HEK293 (cell line): ENCODE measurements around the gene TTLL1.
A peak's percentile ranks its signal among the peaks of the same experiment; 100 is the strongest.

Experiments used
- CTCF ChIA-PET: fragments of 350-600 bp; formaldehyde crosslinking; extraction: SDS; loops from one replicate; lab custom pipeline; 2021; ENCODE audit warnings: antibody characterized with exemption; lab: Yijun Ruan, JAX
- POLR2A ChIA-PET: fragments of 300-600 bp; formaldehyde crosslinking; extraction: SDS; loops from one replicate; lab custom pipeline; 2020; ENCODE audit warnings: antibody characterized with exemption, inconsistent platforms; lab: Yijun Ruan, JAX
- H3K27ac ChIP-seq: fragments of 200-500 bp; sonication (Bioruptor generic); 2 replicates; pipeline ENCODE4 v1.5.1; 2014; ENCODE audit warnings: low read depth, low read length, control low read depth, inconsistent platforms; ENCODE audit errors: extremely low read depth
- H3K36me3 ChIP-seq, 2 experiments: fragments of 200-500 bp in 1 of 2; sonication (Bioruptor generic) in 1 of 2; 1 replicate in 1 of 2; 2 replicates in 1 of 2; pipeline ENCODE4 v1.5.1; 2014 to 2017; ENCODE audit warnings: inconsistent platforms in 2 of 2, low read length in 2 of 2; ENCODE audit not compliant: control insufficient read depth in 2 of 2, insufficient read depth in 1 of 2
- H3K4me1 ChIP-seq: fragments of 200-500 bp; sonication (Bioruptor generic); 2 replicates; pipeline ENCODE4 v1.5.1; 2014; ENCODE audit warnings: mild to moderate bottlenecking, low read length, inconsistent platforms; ENCODE audit not compliant: control insufficient read depth, insufficient read depth
- H3K4me3 ChIP-seq: 2 replicates; pipeline ENCODE4 v1.5.1; 2011; ENCODE audit warnings: low read depth, mild to moderate bottlenecking, control low read depth, low read length, moderate library complexity
- H3K9me3 ChIP-seq: fragments of 200-500 bp; sonication (Bioruptor generic); 2 replicates; pipeline ENCODE4 v1.5.1; 2014; ENCODE audit warnings: low read depth, low read length, inconsistent platforms; ENCODE audit not compliant: control insufficient read depth, insufficient read depth
- BCL11A ChIP-seq: fragments of 450-650 bp; formaldehyde crosslinking; IDR thresholded peaks from 2 replicates; pipeline ENCODE4 v1.5.1; 2016; ENCODE audit warnings: low read depth, missing biosample characterization, missing genetic modification characterization
- BCL11B ChIP-seq: fragments of 450-650 bp; formaldehyde crosslinking; IDR thresholded peaks from 2 replicates; pipeline ENCODE4 v1.5.1; 2016; ENCODE audit warnings: low read depth, missing biosample characterization, missing genetic modification characterization
- GFI1B ChIP-seq: fragments of 450-650 bp; formaldehyde crosslinking; IDR thresholded peaks from 2 replicates; pipeline ENCODE4 v1.5.1; 2016; ENCODE audit warnings: missing biosample characterization, missing genetic modification characterization
- GLI2 ChIP-seq: fragments of 450-650 bp; formaldehyde crosslinking; IDR thresholded peaks from 2 replicates; pipeline ENCODE4; 2017; ENCODE audit warnings: missing biosample characterization, missing genetic modification characterization, low read depth, borderline replicate concordance
- OVOL3 ChIP-seq: fragments of 450-650 bp; formaldehyde crosslinking; IDR thresholded peaks from 2 replicates; pipeline ENCODE4 v1.5.1; 2016; ENCODE audit warnings: missing biosample characterization, missing genetic modification characterization
- TCF7L2 ChIP-seq: IDR thresholded peaks from 2 replicates; pipeline ENCODE4 v1.6.1; 2011; ENCODE audit warnings: low read depth, mild to moderate bottlenecking, inconsistent platforms, low read length, moderate library complexity, borderline replicate concordance
- TRIM28 ChIP-seq: IDR thresholded peaks from 2 replicates; pipeline ENCODE4 v1.6.1; 2011; ENCODE audit warnings: low read length, control low read depth, borderline replicate concordance
- ZNF146 ChIP-seq: fragments of 450-650 bp; formaldehyde crosslinking; IDR thresholded peaks from 2 replicates; pipeline ENCODE4 v1.5.1; 2016; ENCODE audit warnings: missing biosample characterization, missing genetic modification characterization
- ZNF19 ChIP-seq: fragments of 450-650 bp; formaldehyde crosslinking; IDR thresholded peaks from 2 replicates; pipeline ENCODE4; 2016; ENCODE audit warnings: missing biosample characterization, missing genetic modification characterization, low read depth
- ZNF302 ChIP-seq: fragments of 450-650 bp; formaldehyde crosslinking; IDR thresholded peaks from 2 replicates; pipeline ENCODE4 v1.5.1; 2016; ENCODE audit warnings: missing biosample characterization, missing genetic modification characterization, low read depth
- ZNF350 ChIP-seq: fragments of 450-650 bp; formaldehyde crosslinking; IDR thresholded peaks from 2 replicates; pipeline ENCODE4 v1.5.0; 2017; ENCODE audit warnings: missing biosample characterization, mild to moderate bottlenecking, missing genetic modification characterization
- ZNF37A ChIP-seq: fragments of 450-650 bp; IDR thresholded peaks from 2 replicates; pipeline ENCODE4 v1.5.1; 2018; ENCODE audit warnings: missing biosample characterization, missing genetic modification characterization
- ZNF514 ChIP-seq: fragments of 450-650 bp; formaldehyde crosslinking; IDR thresholded peaks from 2 replicates; pipeline ENCODE4 v1.5.1; 2016; ENCODE audit warnings: missing biosample characterization, missing genetic modification characterization
- ZNF585B ChIP-seq: fragments of 450-650 bp; formaldehyde crosslinking; IDR thresholded peaks from 2 replicates; pipeline ENCODE4 v1.5.1; 2016; ENCODE audit warnings: missing biosample characterization, missing genetic modification characterization
- ZNF776 ChIP-seq: fragments of 450-650 bp; formaldehyde crosslinking; IDR thresholded peaks from 2 replicates; pipeline ENCODE4 v1.5.0; 2017; ENCODE audit warnings: missing biosample characterization, missing genetic modification characterization, borderline replicate concordance
- ZNF792 ChIP-seq: fragments of 450-650 bp; formaldehyde crosslinking; IDR thresholded peaks from 2 replicates; pipeline ENCODE4 v1.5.1; 2016; ENCODE audit warnings: missing biosample characterization, missing genetic modification characterization
- ZSCAN23 ChIP-seq: fragments of 450-650 bp; formaldehyde crosslinking; IDR thresholded peaks from 2 replicates; pipeline ENCODE4 v1.5.1; 2016; ENCODE audit warnings: missing biosample characterization, missing genetic modification characterization
- TF ChIP-seq, protein P1 (sequence below): fragments of 450-650 bp; formaldehyde crosslinking; IDR thresholded peaks from 2 replicates; pipeline ENCODE4 v1.5.1; 2016; ENCODE audit warnings: missing biosample characterization, missing genetic modification characterization, low read depth
- TF ChIP-seq, protein P2 (sequence below): fragments of 450-650 bp; formaldehyde crosslinking; IDR thresholded peaks from 2 replicates; pipeline ENCODE4 v1.5.1; 2017; ENCODE audit warnings: missing biosample characterization, missing genetic modification characterization
- TF ChIP-seq, protein P3 (sequence below): fragments of 450-650 bp; formaldehyde crosslinking; IDR thresholded peaks from 2 replicates; pipeline ENCODE4 v1.5.1; 2016; ENCODE audit warnings: missing biosample characterization, missing genetic modification characterization
- TF ChIP-seq, protein P4 (sequence below): fragments of 450-650 bp; formaldehyde crosslinking; IDR thresholded peaks from 2 replicates; pipeline ENCODE4 v1.5.1; 2016; ENCODE audit warnings: missing biosample characterization, missing genetic modification characterization
- TF ChIP-seq, protein P5 (sequence below): fragments of 450-650 bp; formaldehyde crosslinking; conservative IDR thresholded peaks from 2 replicates; pipeline ENCODE4 v1.5.1; 2016; ENCODE audit warnings: low read depth, missing biosample characterization, missing genetic modification characterization

TTLL1 gene

DNA sequence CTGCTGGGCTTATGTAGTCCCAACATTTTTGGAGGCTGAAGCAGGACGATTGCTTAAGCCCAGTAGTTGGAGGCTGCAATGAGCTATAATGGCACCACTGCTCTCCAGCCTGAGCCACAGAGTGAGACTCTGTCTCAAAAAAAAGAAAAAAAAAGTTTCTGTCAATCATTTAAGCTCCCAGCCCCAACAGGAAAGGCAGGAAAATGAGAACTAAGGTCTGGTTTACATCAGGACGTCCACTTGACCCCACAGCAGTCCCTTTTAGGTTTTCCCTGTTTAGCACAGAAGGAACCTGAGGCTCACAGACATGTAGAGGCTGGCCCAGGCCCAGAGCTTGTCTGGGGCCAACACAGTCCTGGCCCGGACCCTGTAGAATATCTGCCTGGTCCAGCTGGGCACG is 9.2 kb upstream of the TTLL1 start:
- TF ChIP-seq TCF7L2 (no peak), ZNF350 (no peak), ZNF146 (tag by site-specific recombination) (no peak), ZNF19 (no peak), ZNF514 (tag by site-specific recombination) (no peak), ZNF585B (tag by site-specific recombination) (no peak), ZNF776 (no peak), BCL11A (no peak), GLI2 (tag by site-specific recombination) (no peak), ZNF37A (tag by site-specific recombination) (no peak), ZNF792 (tag by site-specific recombination) (no peak), ZNF302 (tag by site-specific recombination) (no peak), BCL11B (tag by site-specific recombination) (no peak), GFI1B (tag by site-specific recombination) (no peak), OVOL3 (tag by site-specific recombination) (no peak)
- TF ChIP-seq, protein P1, sequence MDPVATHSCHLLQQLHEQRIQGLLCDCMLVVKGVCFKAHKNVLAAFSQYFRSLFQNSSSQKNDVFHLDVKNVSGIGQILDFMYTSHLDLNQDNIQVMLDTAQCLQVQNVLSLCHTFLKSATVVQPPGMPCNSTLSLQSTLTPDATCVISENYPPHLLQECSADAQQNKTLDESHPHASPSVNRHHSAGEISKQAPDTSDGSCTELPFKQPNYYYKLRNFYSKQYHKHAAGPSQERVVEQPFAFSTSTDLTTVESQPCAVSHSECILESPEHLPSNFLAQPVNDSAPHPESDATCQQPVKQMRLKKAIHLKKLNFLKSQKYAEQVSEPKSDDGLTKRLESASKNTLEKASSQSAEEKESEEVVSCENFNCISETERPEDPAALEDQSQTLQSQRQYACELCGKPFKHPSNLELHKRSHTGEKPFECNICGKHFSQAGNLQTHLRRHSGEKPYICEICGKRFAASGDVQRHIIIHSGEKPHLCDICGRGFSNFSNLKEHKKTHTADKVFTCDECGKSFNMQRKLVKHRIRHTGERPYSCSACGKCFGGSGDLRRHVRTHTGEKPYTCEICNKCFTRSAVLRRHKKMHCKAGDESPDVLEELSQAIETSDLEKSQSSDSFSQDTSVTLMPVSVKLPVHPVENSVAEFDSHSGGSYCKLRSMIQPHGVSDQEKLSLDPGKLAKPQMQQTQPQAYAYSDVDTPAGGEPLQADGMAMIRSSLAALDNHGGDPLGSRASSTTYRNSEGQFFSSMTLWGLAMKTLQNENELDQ (tag by site-specific recombination) = no peak
- TF ChIP-seq, protein P2, sequence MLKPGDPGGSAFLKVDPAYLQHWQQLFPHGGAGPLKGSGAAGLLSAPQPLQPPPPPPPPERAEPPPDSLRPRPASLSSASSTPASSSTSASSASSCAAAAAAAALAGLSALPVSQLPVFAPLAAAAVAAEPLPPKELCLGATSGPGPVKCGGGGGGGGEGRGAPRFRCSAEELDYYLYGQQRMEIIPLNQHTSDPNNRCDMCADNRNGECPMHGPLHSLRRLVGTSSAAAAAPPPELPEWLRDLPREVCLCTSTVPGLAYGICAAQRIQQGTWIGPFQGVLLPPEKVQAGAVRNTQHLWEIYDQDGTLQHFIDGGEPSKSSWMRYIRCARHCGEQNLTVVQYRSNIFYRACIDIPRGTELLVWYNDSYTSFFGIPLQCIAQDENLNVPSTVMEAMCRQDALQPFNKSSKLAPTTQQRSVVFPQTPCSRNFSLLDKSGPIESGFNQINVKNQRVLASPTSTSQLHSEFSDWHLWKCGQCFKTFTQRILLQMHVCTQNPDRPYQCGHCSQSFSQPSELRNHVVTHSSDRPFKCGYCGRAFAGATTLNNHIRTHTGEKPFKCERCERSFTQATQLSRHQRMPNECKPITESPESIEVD (tag by site-specific recombination) = no peak
- TF ChIP-seq, protein P3, sequence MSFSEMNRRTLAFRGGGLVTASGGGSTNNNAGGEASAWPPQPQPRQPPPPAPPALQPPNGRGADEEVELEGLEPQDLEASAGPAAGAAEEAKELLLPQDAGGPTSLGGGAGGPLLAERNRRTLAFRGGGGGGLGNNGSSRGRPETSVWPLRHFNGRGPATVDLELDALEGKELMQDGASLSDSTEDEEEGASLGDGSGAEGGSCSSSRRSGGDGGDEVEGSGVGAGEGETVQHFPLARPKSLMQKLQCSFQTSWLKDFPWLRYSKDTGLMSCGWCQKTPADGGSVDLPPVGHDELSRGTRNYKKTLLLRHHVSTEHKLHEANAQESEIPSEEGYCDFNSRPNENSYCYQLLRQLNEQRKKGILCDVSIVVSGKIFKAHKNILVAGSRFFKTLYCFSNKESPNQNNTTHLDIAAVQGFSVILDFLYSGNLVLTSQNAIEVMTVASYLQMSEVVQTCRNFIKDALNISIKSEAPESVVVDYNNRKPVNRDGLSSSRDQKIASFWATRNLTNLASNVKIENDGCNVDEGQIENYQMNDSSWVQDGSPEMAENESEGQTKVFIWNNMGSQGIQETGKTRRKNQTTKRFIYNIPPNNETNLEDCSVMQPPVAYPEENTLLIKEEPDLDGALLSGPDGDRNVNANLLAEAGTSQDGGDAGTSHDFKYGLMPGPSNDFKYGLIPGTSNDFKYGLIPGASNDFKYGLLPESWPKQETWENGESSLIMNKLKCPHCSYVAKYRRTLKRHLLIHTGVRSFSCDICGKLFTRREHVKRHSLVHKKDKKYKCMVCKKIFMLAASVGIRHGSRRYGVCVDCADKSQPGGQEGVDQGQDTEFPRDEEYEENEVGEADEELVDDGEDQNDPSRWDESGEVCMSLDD = no peak
- TF ChIP-seq, protein P4, sequence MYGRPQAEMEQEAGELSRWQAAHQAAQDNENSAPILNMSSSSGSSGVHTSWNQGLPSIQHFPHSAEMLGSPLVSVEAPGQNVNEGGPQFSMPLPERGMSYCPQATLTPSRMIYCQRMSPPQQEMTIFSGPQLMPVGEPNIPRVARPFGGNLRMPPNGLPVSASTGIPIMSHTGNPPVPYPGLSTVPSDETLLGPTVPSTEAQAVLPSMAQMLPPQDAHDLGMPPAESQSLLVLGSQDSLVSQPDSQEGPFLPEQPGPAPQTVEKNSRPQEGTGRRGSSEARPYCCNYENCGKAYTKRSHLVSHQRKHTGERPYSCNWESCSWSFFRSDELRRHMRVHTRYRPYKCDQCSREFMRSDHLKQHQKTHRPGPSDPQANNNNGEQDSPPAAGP = no peak
- CTCF ChIA-PET = interaction anchor here (0.7 kb wide), 2 partner anchors 8 to 848 kb away, joined by 3 read pairs; no protein-coding TSS in a partner anchor
- no peak overlapping the region for H3K27ac ChIP-seq

DNA sequence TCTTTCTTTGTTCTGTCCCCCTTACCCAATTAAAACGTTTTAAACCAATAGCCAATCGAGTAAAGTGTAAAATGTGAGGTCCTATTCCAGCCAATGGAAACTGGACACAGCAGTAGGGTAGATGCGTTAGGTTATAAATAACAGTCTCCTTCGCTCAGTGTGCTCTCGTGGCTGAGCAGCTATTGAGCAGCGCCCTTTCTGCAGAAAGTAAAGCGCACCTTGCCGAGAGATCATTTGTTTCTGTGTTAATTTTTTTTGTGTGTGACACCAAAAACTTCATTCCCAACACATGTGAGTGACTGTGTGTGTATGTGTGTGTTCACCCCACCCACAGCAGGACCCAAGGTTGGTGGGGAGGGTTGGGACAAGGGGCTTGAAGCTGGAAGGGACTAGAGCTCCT is 7.2 kb upstream of the TTLL1 start:
- ChIA-PET POLR2A (no interaction called here), CTCF (interaction anchor here (0.9 kb wide), 1 partner anchor 10 kb away, joined by 4 read pairs; no protein-coding TSS in a partner anchor)
- Histone ChIP-seq H3K4me1 (no peaks in the 10 kb centered on the region), H3K27ac (no peak overlapping the region), H3K4me3 (no peak overlapping the region), H3K36me3 (no peaks in the 10 kb centered on the region), H3K9me3 (no peaks in the 10 kb centered on the region)
- peak; percentile 99; the same call in 1 of the 2 replicates for TF ChIP-seq TRIM28
- TF ChIP-seq, protein P5, sequence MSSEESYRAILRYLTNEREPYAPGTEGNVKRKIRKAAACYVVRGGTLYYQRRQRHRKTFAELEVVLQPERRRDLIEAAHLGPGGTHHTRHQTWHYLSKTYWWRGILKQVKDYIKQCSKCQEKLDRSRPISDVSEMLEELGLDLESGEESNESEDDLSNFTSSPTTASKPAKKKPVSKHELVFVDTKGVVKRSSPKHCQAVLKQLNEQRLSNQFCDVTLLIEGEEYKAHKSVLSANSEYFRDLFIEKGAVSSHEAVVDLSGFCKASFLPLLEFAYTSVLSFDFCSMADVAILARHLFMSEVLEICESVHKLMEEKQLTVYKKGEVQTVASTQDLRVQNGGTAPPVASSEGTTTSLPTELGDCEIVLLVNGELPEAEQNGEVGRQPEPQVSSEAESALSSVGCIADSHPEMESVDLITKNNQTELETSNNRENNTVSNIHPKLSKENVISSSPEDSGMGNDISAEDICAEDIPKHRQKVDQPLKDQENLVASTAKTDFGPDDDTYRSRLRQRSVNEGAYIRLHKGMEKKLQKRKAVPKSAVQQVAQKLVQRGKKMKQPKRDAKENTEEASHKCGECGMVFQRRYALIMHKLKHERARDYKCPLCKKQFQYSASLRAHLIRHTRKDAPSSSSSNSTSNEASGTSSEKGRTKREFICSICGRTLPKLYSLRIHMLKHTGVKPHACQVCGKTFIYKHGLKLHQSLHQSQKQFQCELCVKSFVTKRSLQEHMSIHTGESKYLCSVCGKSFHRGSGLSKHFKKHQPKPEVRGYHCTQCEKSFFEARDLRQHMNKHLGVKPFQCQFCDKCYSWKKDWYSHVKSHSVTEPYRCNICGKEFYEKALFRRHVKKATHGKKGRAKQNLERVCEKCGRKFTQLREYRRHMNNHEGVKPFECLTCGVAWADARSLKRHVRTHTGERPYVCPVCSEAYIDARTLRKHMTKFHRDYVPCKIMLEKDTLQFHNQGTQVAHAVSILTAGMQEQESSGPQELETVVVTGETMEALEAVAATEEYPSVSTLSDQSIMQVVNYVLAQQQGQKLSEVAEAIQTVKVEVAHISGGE (tag by site-specific recombination) = no peak
- TF ChIP-seq ZSCAN23 (tag by site-specific recombination) = no peak

More for the DNA sequence above, 9.2 kb upstream of the TTLL1 start:
- H3K9me3 ChIP-seq = no peaks in the 10 kb centered on the region
- no peak overlapping the region for H3K4me3 ChIP-seq
- POLR2A ChIA-PET = no interaction called here
- H3K4me1 ChIP-seq = no peaks in the 10 kb centered on the region
- no peaks in the 10 kb centered on the region for H3K36me3 ChIP-seq
